HG03460 (cell line): Measurements from ENCODE around the gene RYR3.

Source experiments
- ATAC-seq: cut with Tn5 transposase; IDR thresholded peaks from one replicate; pipeline ENCODE4 v1.9.1; 2021; ENCODE audit not compliant: unreplicated experiment

RYR3 gene

DNA sequence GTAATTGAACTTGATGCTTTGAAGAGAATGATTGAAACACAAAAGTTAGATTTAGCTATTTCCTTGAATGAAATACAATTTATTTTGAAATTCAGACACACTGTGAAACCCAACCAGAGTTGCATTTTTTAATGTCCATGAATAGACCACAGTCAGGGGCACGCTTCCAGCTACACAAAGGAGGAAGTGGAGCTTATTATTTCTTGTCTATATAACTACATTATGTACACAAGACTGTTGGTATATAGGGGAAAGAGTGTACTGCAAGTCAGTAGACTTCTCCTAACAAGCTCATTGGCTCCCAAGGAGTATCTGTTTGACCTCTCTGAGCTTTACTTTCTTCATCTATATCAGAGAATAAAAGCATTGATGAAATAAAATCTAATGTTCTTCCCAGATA, 326.2 kb downstream of the RYR3 start:
- ATAC-seq: no peak

DNA sequence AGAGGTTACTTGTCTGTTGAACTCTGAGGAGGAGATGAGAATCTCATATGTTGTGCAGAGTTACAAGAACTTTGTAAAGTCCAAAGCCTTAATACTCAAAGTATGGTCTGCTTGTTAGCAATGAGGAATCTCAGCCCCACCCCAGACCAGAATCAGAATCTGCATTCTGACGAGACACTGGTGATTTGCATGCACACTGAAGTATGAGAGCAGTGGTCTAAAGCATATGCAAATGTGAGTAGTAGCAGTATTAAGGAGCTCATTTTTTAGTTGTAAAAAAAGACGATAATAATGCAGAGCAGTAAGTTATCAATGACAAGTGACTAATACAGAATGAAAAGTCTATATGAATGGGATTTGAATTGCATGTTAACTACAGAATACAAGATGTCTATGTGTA, 327.7 kb downstream of the RYR3 start:
- peak; percentile 57 for ATAC-seq

DNA sequence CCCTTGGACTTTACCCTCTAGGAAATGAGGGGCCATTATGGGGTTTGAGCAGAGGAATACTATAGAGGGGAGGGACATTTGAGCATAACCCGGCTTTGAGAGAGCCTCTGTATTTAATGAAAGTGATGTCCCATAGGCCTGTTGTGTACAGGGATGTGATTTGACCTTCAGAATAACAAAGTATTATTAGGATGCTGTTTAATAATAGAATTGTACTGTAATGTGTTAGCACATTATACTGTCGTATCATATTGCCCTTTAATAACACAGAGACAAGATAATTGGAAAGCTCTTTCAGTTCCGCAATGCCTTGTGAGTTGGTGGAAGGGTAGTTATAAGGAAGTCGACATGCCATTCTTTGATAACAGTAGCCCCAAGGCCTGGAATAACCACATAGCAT, 328.3 kb downstream of the RYR3 start:
- no peak for ATAC-seq

DNA sequence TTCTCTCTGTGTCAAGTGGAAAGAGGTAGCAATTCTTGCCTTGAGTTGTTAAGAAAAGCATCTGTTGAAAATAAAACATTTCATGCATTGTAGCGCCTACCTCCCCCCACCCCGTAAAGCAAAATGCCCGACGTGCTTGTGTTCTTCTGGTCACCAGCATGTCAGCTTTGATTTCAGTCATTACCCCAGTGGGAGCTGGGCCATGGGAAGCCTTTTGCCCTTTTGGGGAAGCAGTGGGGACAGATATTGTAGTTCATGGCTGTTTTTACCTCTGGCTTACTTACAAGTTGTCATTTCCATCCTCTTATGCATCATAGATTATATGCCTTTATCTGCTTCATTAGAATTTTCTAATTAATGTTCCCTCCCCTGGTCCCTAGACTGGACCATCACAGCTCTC, 328.7 kb downstream of the RYR3 start:
- ATAC-seq: no peak

DNA sequence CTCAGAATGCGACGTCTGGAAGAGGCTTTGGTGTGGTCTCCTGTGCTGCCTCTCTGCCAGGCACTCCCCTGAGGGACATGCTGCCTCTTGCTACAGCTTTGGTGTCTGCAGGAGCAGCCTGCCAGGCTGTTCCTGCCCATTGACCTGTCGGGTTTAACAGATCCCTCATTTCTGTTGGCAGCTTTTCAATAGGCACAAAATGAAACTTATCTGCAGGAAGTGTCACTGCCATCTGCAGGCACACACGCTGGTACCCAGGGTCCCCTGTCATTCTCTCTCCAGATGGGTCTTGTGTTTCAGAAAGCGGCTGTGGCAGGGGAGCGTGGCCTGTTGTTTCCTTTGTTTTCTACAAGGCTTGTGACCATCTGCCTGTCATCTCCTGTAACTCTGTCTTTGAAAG, 329.2 kb downstream of the RYR3 start:
- ATAC-seq: no peak

DNA sequence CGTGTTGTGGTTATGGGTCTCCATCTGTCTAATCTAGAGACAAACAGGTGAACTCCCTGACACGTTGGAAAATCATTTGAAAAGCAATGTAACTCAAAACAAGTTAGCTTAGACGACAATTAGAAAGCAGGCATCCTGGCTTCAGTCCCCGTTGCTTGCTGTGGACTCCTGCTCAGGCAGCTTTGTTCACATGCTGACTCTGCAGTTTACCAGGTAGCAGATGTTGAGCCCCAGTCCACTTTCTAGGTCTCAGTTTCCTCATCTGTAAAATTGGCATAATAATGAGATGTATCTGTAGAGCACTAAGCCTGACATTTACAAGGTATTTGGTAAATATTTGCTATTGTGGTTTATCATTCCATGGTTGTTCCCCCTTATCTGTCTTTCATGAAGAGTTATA, 330.3 kb downstream of the RYR3 start:
- no peak for ATAC-seq

DNA sequence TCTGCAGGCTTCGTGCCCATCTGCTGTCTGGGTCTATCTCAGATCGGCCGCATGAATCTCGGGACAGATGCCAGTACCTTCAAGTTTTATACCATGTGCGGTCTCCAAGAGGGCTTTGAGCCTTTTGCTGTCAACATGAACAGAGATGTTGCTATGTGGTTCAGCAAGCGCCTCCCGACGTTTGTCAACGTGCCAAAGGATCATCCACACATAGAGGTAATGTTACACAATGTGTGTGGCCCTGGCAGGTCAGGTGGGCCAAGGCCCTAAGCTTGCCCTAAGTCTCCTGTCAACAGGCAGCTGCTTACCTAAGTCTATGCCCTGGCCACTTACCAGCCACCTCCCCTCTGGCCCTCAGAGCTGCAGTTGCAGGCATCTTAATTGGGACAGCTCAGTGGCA, 333.5 kb downstream of the RYR3 start:
- ATAC-seq: no peak

DNA sequence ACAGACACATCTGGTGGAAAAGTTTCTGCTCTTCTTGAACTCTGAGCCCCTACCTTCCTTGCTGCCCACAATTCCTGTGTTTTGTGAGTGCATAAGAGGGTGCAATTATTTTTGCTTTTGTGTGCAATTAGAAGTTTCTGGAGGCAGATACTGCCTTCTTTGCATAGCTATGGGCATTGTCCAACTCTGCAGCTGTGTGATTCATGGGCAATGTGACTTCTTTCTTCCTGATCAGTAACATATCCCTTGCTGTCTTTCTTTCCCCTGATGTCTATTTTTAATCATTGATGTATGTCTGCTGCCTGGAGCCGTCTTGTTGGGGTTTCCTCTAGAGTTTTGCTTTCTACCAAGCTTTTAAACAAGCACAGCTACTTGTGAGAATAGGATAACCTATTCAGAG, 336.0 kb downstream of the RYR3 start:
- ATAC-seq: no peak

DNA sequence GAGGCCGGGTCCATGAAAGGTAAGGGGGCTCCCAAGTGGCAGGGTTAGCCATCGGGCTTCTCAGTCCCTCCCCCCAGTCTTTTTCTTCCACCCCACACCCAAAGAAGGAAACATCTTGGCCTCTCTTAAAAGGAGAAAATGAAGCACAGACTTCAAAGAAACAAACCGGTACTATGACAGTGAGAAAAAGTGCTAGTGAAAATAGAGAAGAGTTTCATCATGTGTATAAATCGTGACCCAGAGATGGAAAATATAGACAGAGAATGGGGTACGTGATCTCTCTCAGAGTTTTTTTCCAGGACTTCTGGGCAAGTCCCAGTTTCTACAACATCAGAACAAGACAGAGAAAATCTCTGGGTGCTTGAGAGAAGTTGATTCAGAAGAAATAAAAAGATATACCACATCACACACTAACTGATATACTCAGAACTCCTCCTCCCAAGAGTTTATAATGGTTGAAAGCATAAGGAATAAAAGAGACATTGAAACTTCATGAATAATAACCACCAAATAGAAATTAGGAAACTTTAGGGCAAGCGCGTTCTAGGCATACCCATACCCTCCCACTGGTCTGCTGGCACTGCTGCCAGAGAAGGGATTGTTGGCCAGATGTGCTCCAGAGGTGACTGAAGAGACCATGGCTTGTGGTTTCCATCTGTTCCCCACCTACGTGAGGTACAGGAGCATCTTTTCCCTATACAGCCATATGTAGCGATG, 338.6 kb downstream of the RYR3 start:
- no peak for ATAC-seq

DNA sequence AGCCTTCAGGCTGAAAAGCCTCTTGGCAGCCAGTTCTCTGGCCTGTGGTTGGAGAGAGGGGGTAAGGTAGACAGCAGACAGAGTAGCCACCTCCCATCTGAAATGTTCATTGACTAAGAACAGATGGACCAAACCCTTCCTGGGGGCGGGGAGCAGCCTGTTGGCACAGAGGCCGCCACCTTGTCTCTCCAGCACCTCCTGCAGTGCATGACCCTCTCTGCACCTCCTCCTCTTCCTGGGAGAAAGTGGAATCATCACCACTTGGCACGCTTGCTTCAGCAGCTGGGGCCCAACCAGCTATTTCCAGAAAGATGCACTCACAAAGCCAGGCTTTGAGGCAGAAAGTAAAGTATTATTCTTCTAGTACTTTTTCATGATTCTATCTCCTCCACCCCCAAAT, 344.1 kb downstream of the RYR3 start:
- ATAC-seq: no peak

DNA sequence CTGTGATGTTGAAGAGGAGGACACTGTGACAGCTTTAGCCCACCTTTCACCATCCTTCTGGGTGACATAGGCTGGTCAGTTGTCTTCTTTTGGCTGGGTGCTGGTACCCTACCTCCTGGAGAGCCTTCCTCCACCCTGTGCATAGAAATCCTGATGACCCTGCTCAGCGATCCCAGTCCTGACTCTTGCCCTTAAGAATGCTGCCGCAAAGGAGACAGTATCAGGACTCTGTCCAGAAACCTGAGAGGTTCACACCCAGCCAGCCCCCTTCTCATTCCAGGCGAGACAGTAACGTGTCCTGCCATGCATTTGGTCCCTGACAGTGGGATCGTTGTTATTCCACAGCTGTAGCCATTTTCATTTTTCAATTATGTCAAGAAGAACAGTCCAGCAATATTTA, 344.7 kb downstream of the RYR3 start:
- ATAC-seq: no peak

DNA sequence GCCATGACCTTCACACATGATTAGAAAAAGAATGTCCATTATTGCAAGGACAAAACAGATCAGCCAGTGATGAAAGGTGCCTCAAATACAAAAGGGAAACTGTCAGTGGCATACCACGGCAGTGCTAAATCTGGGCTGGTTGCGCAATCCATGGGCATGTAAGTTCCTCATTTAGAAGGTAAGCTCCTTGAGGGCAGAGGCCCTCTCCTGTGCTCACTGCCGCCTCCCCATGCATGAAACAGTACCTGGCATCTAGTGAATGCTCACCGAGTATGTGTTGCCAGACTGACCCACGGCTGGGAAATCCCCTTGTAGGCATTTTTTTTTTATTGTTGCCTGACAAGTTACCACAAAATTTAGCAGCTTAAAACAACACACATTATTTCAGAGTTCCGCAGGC, 345.4 kb downstream of the RYR3 start:
- ATAC-seq: no peak

DNA sequence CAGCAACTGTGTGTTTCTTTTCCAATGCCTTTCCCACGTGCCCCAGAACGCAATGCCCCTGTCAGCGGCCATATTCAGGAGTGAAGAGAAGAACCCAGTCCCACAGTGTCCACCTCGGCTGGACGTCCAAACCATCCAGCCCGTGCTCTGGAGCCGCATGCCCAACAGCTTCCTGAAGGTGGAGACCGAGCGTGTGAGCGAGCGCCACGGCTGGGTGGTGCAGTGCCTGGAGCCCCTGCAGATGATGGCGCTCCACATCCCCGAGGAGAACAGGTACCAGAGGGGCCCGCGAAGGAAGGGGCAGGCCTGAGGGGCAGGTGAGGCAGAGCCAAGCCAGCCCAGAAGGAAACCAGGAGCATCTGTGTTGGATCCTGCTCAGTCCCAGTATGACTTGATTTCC, 349.4 kb downstream of the RYR3 start:
- no peak for ATAC-seq

DNA sequence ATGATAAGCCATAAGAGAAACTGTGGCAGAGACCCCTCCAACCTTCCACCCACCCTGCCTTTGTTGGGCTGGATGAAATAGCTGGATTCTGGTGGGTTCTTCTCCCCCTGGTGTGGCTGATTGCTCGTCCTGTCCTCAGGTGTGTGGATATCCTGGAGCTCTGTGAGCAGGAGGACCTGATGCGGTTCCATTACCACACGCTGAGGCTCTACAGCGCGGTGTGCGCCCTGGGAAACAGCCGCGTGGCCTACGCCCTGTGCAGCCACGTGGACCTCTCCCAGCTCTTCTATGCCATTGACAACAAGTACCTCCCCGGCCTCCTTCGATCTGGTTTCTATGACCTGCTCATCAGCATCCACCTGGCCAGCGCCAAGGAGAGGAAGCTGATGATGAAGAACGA, 351.2 kb downstream of the RYR3 start:
- no peak for ATAC-seq

DNA sequence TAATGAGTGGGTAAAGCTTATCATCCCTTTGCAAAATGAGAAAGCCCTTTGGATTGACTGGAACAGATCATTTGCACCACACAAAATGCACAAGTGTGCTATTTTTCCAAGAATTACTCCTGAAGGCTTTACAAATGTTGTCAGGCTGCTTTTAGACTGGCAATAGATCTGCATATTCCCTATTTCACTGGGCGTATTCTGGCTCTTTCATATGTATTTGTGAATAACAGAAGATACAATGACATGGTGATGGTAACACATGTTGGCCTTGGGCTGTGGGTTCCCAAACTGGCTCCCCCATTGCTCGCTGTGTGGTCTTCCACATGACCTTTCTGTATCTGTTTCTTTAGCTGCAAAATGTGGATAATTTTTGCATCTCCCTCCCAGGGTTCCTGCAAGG, 354.2 kb downstream of the RYR3 start:
- ATAC-seq: no peak

DNA sequence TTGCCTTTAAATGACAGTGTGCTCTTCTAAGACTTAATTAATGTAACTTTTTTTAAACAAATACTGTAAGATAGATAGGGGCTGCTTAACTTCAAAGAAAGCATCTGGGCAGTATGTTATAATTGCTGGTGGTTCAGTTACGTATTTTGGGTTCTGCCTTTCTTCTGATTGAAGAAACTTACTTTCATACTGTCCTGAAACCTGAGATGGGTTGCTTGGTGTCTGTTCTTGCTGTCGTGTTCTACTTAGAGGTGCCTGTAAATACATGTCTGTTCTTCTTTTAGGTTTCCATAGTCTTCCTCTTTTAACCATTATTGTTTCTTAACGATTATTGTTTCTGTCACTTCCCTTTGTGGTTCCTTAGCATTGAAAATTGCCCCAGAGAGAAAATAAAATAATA, 359.8 kb downstream of the RYR3 start:
- no peak for ATAC-seq

DNA sequence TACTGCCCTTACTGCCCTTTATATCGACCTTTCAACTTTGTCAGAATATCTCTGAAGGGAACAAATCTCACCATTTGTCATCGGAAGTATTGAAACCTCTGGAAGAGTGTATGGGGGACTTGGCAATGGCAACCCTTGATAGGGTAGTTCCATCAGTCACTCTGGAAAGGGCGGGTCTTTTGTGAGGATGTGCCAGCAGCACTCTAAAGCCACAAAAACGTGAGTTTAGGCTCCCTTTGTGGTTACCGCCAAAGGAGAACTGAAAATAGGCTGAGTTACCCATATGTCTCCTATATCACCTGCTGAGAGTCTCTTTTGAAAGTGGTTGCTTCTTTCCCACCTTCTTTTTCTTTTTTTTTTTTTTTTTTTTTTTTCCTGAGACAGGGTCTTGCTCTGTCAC, 360.7 kb downstream of the RYR3 start:
- peak; percentile 96 for ATAC-seq

DNA sequence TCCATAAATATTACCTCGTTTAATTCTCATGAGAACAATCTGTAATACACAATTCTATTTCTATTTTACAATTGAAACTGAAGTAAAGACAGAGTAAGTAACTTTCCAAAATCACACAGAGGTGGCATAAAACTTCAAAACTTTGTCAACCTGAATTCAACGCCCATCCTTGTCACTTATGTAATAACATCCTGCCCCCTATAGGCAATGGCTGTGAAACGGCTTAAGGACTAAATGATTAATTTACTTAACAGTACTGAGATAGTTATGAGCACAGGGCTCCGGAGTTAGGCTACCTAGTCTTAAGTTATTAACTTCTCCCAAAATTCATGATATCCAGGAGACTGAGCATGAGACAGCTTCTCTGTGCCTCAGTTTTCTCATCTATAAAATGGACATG, 364.5 kb downstream of the RYR3 start:
- ATAC-seq: no peak

DNA sequence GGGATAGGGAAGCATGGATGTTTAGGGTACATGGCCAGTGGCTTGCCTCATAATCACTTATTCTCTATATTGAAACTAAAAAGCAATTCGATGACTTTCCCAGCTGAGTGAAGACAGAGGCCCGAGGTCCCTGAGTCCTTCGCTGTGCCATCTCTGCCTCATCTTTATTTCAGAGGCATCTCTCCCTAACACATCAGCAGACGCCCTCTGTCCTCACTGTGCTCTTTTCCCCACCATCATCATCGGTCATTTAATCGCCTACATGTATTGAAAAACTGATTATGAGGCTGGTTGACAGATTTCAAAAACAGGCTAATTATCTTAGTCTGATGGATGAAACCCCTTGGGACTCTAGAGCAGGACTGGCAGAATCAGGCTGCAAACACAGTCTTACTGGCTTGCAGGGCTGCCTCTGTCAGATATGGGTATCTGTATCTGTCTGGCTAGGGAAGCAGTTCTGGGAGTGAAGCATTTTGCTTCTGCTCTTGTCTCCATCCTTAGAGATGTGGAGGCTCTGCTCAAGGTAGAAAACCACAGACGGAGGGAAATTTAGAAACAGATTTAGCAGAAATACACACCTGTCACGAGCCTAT, 366.6 kb downstream of the RYR3 start:
- no peak for ATAC-seq

DNA sequence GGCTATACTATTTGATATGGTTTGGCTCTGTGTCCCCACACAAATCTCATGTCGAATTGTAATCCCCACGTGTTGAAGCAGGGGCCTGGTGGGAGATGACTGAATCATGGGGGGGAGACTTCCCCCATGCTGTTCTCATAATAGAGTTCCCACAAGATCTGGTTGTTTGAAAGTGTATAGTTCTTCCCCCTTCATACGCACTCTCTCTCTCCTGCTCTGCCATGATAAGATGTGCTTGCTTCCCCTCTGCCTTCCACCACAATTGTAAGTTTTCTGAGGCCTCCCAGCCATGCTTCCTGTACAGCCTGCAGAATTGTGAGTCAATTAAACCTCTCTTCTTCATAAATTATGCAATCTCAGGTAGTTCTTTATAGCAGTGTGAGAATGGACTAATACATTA, 367.4 kb downstream of the RYR3 start:
- ATAC-seq: no peak

DNA sequence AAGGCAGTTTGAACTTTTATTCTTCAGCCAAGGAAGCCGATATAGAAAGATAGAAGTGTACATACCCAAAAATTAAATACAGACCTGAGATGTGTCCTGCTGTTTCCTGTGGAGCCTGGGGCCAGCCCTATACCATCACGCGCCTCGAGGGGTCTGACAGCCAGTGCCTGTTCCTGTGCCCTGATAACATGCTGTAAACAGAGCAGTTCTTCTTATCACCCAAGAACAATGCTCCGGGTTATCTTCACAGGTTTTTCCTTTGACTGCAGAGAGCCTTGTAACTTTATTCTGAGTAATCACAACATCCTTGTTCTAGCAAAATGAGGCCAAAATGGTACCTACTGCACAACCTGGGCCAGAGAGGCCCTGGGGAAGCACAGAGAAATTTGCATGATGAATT, 367.8 kb downstream of the RYR3 start:
- ATAC-seq: no peak

DNA sequence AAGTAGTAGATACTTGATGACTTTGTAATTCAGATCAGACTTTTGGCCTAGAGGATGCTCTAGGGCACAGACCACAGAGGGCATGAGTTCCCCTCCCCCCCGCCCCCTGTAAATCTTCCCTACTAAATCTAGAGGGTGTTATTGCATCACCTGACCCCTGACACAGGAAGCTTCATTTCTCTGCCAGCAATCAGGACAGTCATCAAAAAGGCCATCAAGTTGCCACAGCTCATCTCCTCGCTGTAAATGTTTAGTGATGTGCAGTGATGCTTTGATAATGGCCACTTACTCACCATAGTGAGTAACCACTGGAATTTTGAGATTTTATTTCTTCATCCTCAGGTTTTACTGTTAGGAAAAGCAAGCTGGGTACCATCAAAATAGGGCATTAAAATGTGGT, 368.3 kb downstream of the RYR3 start:
- ATAC-seq: no peak

DNA sequence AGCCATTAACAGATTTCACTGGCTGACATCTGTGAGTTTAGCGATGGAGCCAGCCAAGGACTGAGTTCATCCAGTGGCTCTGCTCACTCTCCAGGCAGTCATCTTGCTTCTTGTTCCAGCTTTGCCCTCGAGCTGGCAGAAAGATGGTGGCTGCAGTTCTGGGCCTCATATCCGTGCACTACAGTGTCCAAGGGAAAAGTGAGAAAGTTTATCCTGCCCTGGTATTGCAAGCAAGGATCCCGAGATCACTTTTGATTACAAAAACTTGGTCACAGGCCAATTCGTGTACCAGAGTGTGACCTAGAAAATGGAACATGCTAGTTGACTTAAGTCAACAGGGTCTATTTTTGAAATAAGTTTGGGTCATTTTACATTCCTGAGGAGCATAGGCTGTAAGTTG, 369.6 kb downstream of the RYR3 start:
- no peak for ATAC-seq
